Esophagus squamous epithelium (tissue), 4 donors: ENCODE data around the gene STEAP3.

Experiments
- POLR2A ChIP-seq, 4 donors: fragments of 450-650 bp; IDR thresholded peaks; one replicate each; pipeline ENCODE4 v1.6.1; 2017; ENCODE audit warnings: antibody characterized with exemption in 4 of 4, mild to moderate bottlenecking in 4 of 4, moderate library complexity in 3 of 4
- TF ChIP-seq, protein P1 (sequence below), 6 experiments: fragments of 450-650 bp in 4 of 6; fragments of 200-600 bp in 2 of 6; sonication (generic) in 2 of 6; IDR thresholded peaks; one replicate each; pipeline ENCODE4 v1.5.1; 2016 to 2019; ENCODE audit warnings: antibody characterized with exemption in 6 of 6, mild to moderate bottlenecking in 4 of 6, moderate library complexity in 4 of 6

DNA sequence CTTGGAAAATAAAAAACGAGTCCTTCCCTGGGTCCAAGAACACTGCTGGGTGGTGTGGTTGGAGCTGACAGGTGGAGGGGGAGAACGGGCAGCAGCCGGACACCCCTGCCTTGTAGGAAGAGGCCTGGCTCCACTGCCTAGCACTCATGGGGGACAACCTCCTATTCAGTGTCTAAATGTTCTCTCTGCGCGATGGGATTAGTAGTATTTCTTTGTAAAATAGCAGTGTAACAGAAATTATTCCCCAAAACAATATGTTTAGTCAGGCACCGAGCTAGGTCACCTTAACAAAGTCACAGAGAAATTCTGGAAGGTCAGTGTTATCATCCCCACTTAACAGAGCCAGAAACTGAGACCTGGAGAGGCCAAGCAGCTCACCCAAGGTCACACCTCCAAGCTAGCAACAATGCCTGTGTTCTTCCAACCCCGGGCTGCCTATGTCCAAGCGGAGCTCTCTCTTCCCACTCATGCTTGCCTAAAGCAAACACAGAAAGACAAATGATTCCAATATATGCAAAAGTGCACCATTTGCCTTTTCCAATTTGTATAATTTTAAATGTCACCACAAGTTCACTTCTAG is 68.0 kb downstream of the STEAP3 start:
- TF ChIP-seq, protein P1, sequence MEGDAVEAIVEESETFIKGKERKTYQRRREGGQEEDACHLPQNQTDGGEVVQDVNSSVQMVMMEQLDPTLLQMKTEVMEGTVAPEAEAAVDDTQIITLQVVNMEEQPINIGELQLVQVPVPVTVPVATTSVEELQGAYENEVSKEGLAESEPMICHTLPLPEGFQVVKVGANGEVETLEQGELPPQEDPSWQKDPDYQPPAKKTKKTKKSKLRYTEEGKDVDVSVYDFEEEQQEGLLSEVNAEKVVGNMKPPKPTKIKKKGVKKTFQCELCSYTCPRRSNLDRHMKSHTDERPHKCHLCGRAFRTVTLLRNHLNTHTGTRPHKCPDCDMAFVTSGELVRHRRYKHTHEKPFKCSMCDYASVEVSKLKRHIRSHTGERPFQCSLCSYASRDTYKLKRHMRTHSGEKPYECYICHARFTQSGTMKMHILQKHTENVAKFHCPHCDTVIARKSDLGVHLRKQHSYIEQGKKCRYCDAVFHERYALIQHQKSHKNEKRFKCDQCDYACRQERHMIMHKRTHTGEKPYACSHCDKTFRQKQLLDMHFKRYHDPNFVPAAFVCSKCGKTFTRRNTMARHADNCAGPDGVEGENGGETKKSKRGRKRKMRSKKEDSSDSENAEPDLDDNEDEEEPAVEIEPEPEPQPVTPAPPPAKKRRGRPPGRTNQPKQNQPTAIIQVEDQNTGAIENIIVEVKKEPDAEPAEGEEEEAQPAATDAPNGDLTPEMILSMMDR (IDR thresholded peaks at IDR 0.05), result no peak
- no peak for TF ChIP-seq POLR2A (IDR thresholded peaks at IDR 0.05)
